CD8-positive, alpha-beta memory T cell (primary cell): ENCODE data around the gene TMEM30A. TPM values are rescaled to one million over a fixed set of nuclear protein-coding genes. Genes with fewer than 3 reads are reported as not detected.

Experiments used
- CTCF ChIA-PET: fragments of 350-600 bp; sonication (Branson Sonifier 250); formaldehyde crosslinking; loops from one replicate; lab custom pipeline; 2021; ENCODE audit warnings: antibody characterized with exemption; lab: Charles Lee
- POLR2A ChIA-PET: fragments of 350-600 bp; sonication (Branson Sonifier 250); formaldehyde crosslinking; loops from one replicate; lab custom pipeline; 2021; ENCODE audit warnings: antibody characterized with exemption; lab: Charles Lee
- DNase-seq, 5 donors: peaks; one replicate each; pipeline versions ENCODE4 v3.0.0 to v3.0.0-alpha.2; 2020 to 2022; ENCODE audit warnings: mixed read lengths in 1 of 5
- H3K27ac ChIP-seq: one replicate; pipeline ENCODE4 v1.7.0; 2013; ENCODE audit warnings: low read depth, mild to moderate bottlenecking, low read length, moderate library complexity
- H3K27me3 ChIP-seq: 2 replicates; pipeline ENCODE4 v1.7.0; 2013; ENCODE audit warnings: low read length, mild to moderate bottlenecking; ENCODE audit not compliant: insufficient read depth, poor library complexity, severe bottlenecking
- H3K36me3 ChIP-seq: 2 replicates; pipeline ENCODE4 v1.7.0; 2013; ENCODE audit warnings: mild to moderate bottlenecking, low read length, moderate library complexity; ENCODE audit not compliant: insufficient read depth
- H3K4me1 ChIP-seq: 2 replicates; pipeline ENCODE4 v1.7.0; 2013; ENCODE audit warnings: mild to moderate bottlenecking, low read length, moderate library complexity; ENCODE audit not compliant: insufficient read depth
- H3K4me3 ChIP-seq: 2 replicates; pipeline ENCODE4 v1.7.0; 2013; ENCODE audit warnings: mild to moderate bottlenecking, low read length
- H3K9me3 ChIP-seq: 2 replicates; pipeline ENCODE4 v1.7.0; 2013; ENCODE audit warnings: mild to moderate bottlenecking, low read length
- H3K27ac Mint-ChIP-seq, 8 donors: one replicate each; pipeline ENCODE4 v1.8.0; 2020 to 2021; ENCODE audit warnings: mixed read lengths in 8 of 8, mild to moderate bottlenecking in 6 of 8, inconsistent platforms in 3 of 8, moderate library complexity in 3 of 8
- H3K27me3 Mint-ChIP-seq, 2 donors: one replicate each; pipeline ENCODE4 v1.8.0; 2020 to 2021; ENCODE audit warnings: mixed read lengths in 2 of 2, mild to moderate bottlenecking in 1 of 2, moderate library complexity in 1 of 2
- H3K36me3 Mint-ChIP-seq, 3 donors: one replicate each; pipeline ENCODE4 v1.8.0; 2020 to 2021; ENCODE audit warnings: mixed read lengths in 3 of 3, inconsistent platforms in 1 of 3, mild to moderate bottlenecking in 1 of 3
- H3K4me1 Mint-ChIP-seq, 3 donors: one replicate each; pipeline ENCODE4 v1.8.0; 2020 to 2021; ENCODE audit warnings: mixed read lengths in 3 of 3, inconsistent platforms in 1 of 3, mild to moderate bottlenecking in 1 of 3
- H3K4me3 Mint-ChIP-seq, 7 donors: one replicate each; pipeline ENCODE4 v1.8.0; 2020 to 2021; ENCODE audit warnings: mixed read lengths in 7 of 7, mild to moderate bottlenecking in 6 of 7, moderate library complexity in 4 of 7, inconsistent platforms in 2 of 7
- H3K9me3 Mint-ChIP-seq, 5 donors: one replicate each; pipeline ENCODE4 v1.8.0; 2020 to 2022; ENCODE audit warnings: mixed read lengths in 5 of 5, mild to moderate bottlenecking in 3 of 5, moderate library complexity in 2 of 5, inconsistent platforms in 1 of 5
- polyA plus RNA-seq: library from polyadenylated mRNA; unstranded; fragments of 300-500 nt; fragmentation: Illumina TruSeq; gene quantifications from one replicate; pipeline ENCODE4 v1.2.3, GENCODE V29; 2021
- total RNA-seq, 2 experiments: library from RNA; stranded (reverse); gene quantifications; one replicate each; pipeline ENCODE4 v1.2.3, GENCODE V29; 2021

TMEM30A gene
- total and polyA plus RNA-seq, 3 experiments from 2014 or later = 54.8 to 61.8 (median 56.3) TPM

- H3K36me3 ChIP-seq = no peaks in the 10 kb centered on the region
- Mint-ChIP-seq H3K4me3 (no peak overlapping the region), H3K27me3 (peaks cover 39 to 70% of the 10 kb centered on the region in 2 donors)
These were observed 73.5 kb downstream of the TMEM30A start for GRCh38 chr6:75210885-75211739.

GRCh38 chr6:75209184-75209723 lies 75.3 kb downstream of the TMEM30A start:
- DNase-seq = no peak
- peaks cover 44% of the 10 kb centered on the region for H3K4me1 ChIP-seq
- Mint-ChIP-seq H3K27me3 (peaks cover 54 to 77% of the 10 kb centered on the region in 2 donors), H3K9me3 (no peaks in the 10 kb centered on the region), H3K4me3 (peak overlapping the region in 4 of 7 donors; percentile 49 to 87 (median 82)), H3K36me3 (no peaks in the 10 kb centered on the region), H3K27ac (no peak overlapping the region), H3K4me1 (peaks cover 46 to 54% (median 50%) of the 10 kb centered on the region in 3 donors)
- peaks cover 39% of the 10 kb centered on the region for H3K27me3 ChIP-seq
- CTCF ChIA-PET = interaction anchor here (0.6 to 6.0 kb wide), 24 partner anchors 7 to 1599 kb away, joined by 3 to 94 read pairs (median 6); partner anchors contain the start of gene COX7A2
- no peak overlapping the region for H3K27ac ChIP-seq
- no peak overlapping the region for H3K4me3 ChIP-seq
- POLR2A ChIA-PET = no interaction called here
- H3K36me3 ChIP-seq = no peaks in the 10 kb centered on the region
- no peaks in the 10 kb centered on the region for H3K9me3 ChIP-seq

More at GRCh38 chr6:75210885-75211739, 73.5 kb downstream of the TMEM30A start:
- H3K4me1 Mint-ChIP-seq = peaks cover 28 to 36% (median 31%) of the 10 kb centered on the region in 3 donors
- Histone ChIP-seq H3K4me3 (no peak overlapping the region), H3K9me3 (no peaks in the 10 kb centered on the region), H3K4me1 (peaks cover 28% of the 10 kb centered on the region), H3K27ac (no peak overlapping the region), H3K27me3 (peaks cover 28% of the 10 kb centered on the region)
- POLR2A ChIA-PET = no interaction called here
- no peaks in the 10 kb centered on the region for H3K9me3 Mint-ChIP-seq
- H3K27ac Mint-ChIP-seq = no peak overlapping the region
- no peaks in the 10 kb centered on the region for H3K36me3 Mint-ChIP-seq
- DNase-seq = peak in 4 of 5 donors; percentile 37 to 48 (median 42)
- CTCF ChIA-PET = interaction anchor here (0.8 to 6.0 kb wide), 13 partner anchors 8 to 1478 kb away, joined by 3 to 94 read pairs (median 5); no protein-coding TSS in a partner anchor

- Histone ChIP-seq H3K4me3 (peak overlapping the region; percentile 46), H3K9me3 (no peaks in the 10 kb centered on the region), H3K4me1 (peaks cover 45% of the 10 kb centered on the region), H3K36me3 (no peaks in the 10 kb centered on the region), H3K27ac (no peak overlapping the region), H3K27me3 (peaks cover 46% of the 10 kb centered on the region)
- ChIA-PET CTCF (interaction anchor here (0.6 to 6.0 kb wide), 27 partner anchors 10 to 1598 kb away, joined by 3 to 94 read pairs (median 4); partner anchors contain the start of gene COX7A2), POLR2A (interaction anchor here (0.7 kb wide), 1 partner anchor 35 kb away, joined by 3 read pairs; the partner anchor contains the start of gene COX7A2)
- no peaks in the 10 kb centered on the region for H3K36me3 Mint-ChIP-seq
- peak; percentile 71 to 83 (median 72) for DNase-seq
- H3K4me1 Mint-ChIP-seq = peaks cover 51 to 57% (median 57%) of the 10 kb centered on the region in 3 donors
- no peaks in the 10 kb centered on the region for H3K9me3 Mint-ChIP-seq
- H3K4me3 Mint-ChIP-seq = peak overlapping the region; percentile 49 to 87 (median 81)
- peaks cover 60 to 80% of the 10 kb centered on the region in 2 donors for H3K27me3 Mint-ChIP-seq
- peak overlapping the region in 2 of 8 donors; percentile 12 to 30 for H3K27ac Mint-ChIP-seq
These were observed 76.1 kb downstream of the TMEM30A start for GRCh38 chr6:75208298-75209183.

GRCh38 chr6:75206576-75207342 lies 77.8 kb downstream of the TMEM30A start:
- H3K36me3 ChIP-seq = no peaks in the 10 kb centered on the region
- peaks cover 45% of the 10 kb centered on the region for H3K4me1 ChIP-seq
- ChIA-PET CTCF (interaction anchor here (1.1 to 6.0 kb wide), 3 partner anchors 1468 to 1474 kb away, joined by 7 to 94 read pairs (median 35); no protein-coding TSS in a partner anchor), POLR2A (no interaction called here)
- Mint-ChIP-seq H3K9me3 (no peaks in the 10 kb centered on the region), H3K4me3 (peak overlapping the region; percentile 49 to 87 (median 81)), H3K4me1 (peaks cover 58 to 67% (median 62%) of the 10 kb centered on the region in 3 donors), H3K27me3 (peaks cover 62 to 89% of the 10 kb centered on the region in 2 donors), H3K36me3 (no peaks in the 10 kb centered on the region), H3K27ac (peak overlapping the region in 1 of 8 donors; percentile 21)
- H3K27ac ChIP-seq = no peak overlapping the region
- H3K9me3 ChIP-seq = no peaks in the 10 kb centered on the region
- no peak for DNase-seq
- peak overlapping the region; percentile 18 for H3K4me3 ChIP-seq
- H3K27me3 ChIP-seq = peaks cover 54% of the 10 kb centered on the region

GRCh38 chr6:75205776-75206575 lies 78.6 kb downstream of the TMEM30A start, which contains the start of gene COL12A1:
Gene COL12A1 (minus strand): TSS chr6:75206053. CDS start chr6:75202792, 3,261 bp downstream.
- Mint-ChIP-seq H3K36me3 (no peaks in the 10 kb centered on the region), H3K9me3 (no peaks in the 10 kb centered on the region), H3K4me1 (peaks cover 58 to 67% (median 58%) of the 10 kb centered on the region in 3 donors), H3K27me3 (peaks cover 62 to 91% of the 10 kb centered on the region in 2 donors), H3K27ac (peak within 1 kb of the TSS in 2 of 8 donors; percentile 13 to 48), H3K4me3 (peak within 1 kb of the TSS; percentile 49 to 87 (median 81))
- no peaks in the 10 kb centered on the region for H3K9me3 ChIP-seq
- DNase-seq = no peak
- peaks cover 54% of the 10 kb centered on the region for H3K27me3 ChIP-seq
- ChIA-PET POLR2A (interaction anchor here (0.6 kb wide), 1 partner anchor 380 kb away, joined by 5 read pairs; no protein-coding TSS in a partner anchor), CTCF (interaction anchor here (1.1 kb wide), 1 partner anchor 1468 kb away, joined by 7 read pairs; no protein-coding TSS in a partner anchor)
- H3K4me1 ChIP-seq = peaks cover 45% of the 10 kb centered on the region
- H3K4me3 ChIP-seq = peak within 1 kb of the TSS; percentile 32
- H3K27ac ChIP-seq = no peak within 1 kb of the TSS
- no peaks in the 10 kb centered on the region for H3K36me3 ChIP-seq

- H3K4me1 ChIP-seq = peaks cover 45% of the 10 kb centered on the region
- H3K36me3 ChIP-seq = no peaks in the 10 kb centered on the region
- Mint-ChIP-seq H3K36me3 (no peaks in the 10 kb centered on the region), H3K4me1 (peaks cover 58 to 67% (median 58%) of the 10 kb centered on the region in 3 donors), H3K9me3 (no peaks in the 10 kb centered on the region), H3K4me3 (peak overlapping the region; percentile 47 to 87 (median 79)), H3K27me3 (peaks cover 62 to 89% of the 10 kb centered on the region in 2 donors), H3K27ac (peak overlapping the region in 2 of 8 donors; percentile 13 to 48)
- no peak for DNase-seq
- no peaks in the 10 kb centered on the region for H3K9me3 ChIP-seq
- peaks cover 50% of the 10 kb centered on the region for H3K27me3 ChIP-seq
- POLR2A ChIA-PET = interaction anchor here (0.6 kb wide), 1 partner anchor 381 kb away, joined by 5 read pairs; no protein-coding TSS in a partner anchor
- peak overlapping the region; percentile 32 for H3K4me3 ChIP-seq
- CTCF ChIA-PET = interaction anchor here (1.0 to 1.1 kb wide), 2 partner anchors 1465 to 1467 kb away, joined by 3 to 7 read pairs; no protein-coding TSS in a partner anchor
- H3K27ac ChIP-seq = no peak overlapping the region
These were observed 79.4 kb downstream of the TMEM30A start for GRCh38 chr6:75204959-75205775.
